WTC11 (cell line): ENCODE measurements around the gene EDDM13. TPM values are rescaled to one million over a fixed set of nuclear protein-coding genes. Genes with fewer than 3 reads are reported as not detected.

Experiments used
- ATAC-seq: fragments of 200-7000 bp; cut with Tn5 transposase; 2 replicates; pipeline ENCODE4 v1.10.0; 2021; ENCODE audit warnings: mild to moderate bottlenecking, moderate library complexity
- CTCF ChIA-PET: fragments of 300-600 bp; sonication (Branson Sonifier 250); formaldehyde crosslinking; loops from one replicate; lab custom pipeline; 2021; ENCODE audit warnings: antibody characterized with exemption; lab: Charles Lee
- POLR2A ChIA-PET: fragments of 350-600 bp; sonication (Branson Sonifier 250); formaldehyde crosslinking; loops from one replicate; lab custom pipeline; 2021; ENCODE audit warnings: antibody characterized with exemption; lab: Charles Lee
- DNase-seq: peaks from one replicate; pipeline ENCODE4 v3.0.0; 2021; ENCODE audit warnings: low spot score
- H3K27ac Mint-ChIP-seq: 2 replicates; pipeline ENCODE4 v1.8.0; 2021; ENCODE audit warnings: mixed read lengths
- H3K27me3 Mint-ChIP-seq: 2 replicates; pipeline ENCODE4 v1.8.0; 2021; ENCODE audit warnings: low read depth, mild to moderate bottlenecking, moderate library complexity, mixed read lengths
- H3K36me3 Mint-ChIP-seq: 2 replicates; pipeline ENCODE4 v1.8.0; 2021; ENCODE audit warnings: mixed read lengths
- H3K4me1 Mint-ChIP-seq: 2 replicates; pipeline ENCODE4 v1.8.0; 2022; ENCODE audit warnings: mixed read lengths
- H3K4me3 Mint-ChIP-seq: 2 replicates; pipeline ENCODE4 v1.8.0; 2021; ENCODE audit warnings: mild to moderate bottlenecking, moderate library complexity, mixed read lengths
- H3K9me3 Mint-ChIP-seq: 2 replicates; pipeline ENCODE4 v1.8.0; 2021; ENCODE audit warnings: mixed read lengths
- AFF4 ChIP-seq: sonication (generic); formaldehyde crosslinking; IDR thresholded peaks from 2 replicates; pipeline ENCODE4 v1.8.1; 2023; ENCODE audit warnings: mild to moderate bottlenecking, missing genetic modification reagents, borderline replicate concordance
- ARID4B ChIP-seq: sonication (generic); formaldehyde crosslinking; IDR thresholded peaks from 2 replicates; pipeline ENCODE4 v1.8.0; 2023; ENCODE audit warnings: missing genetic modification reagents, mild to moderate bottlenecking, borderline replicate concordance
- CDX4 ChIP-seq: fragments of 250-450 bp; sonication (Bioruptor Pico); IDR thresholded peaks from 2 replicates; pipeline ENCODE4 v1.9.0; 2021; ENCODE audit warnings: moderate library complexity, mild to moderate bottlenecking, inconsistent platforms, borderline replicate concordance
- ESRRA ChIP-seq: sonication (generic); formaldehyde crosslinking; IDR thresholded peaks from 2 replicates; pipeline ENCODE4 v1.8.1; 2022; ENCODE audit warnings: mild to moderate bottlenecking, missing genetic modification reagents, borderline replicate concordance
- FOXP1 ChIP-seq: sonication (generic); formaldehyde crosslinking; IDR thresholded peaks from 2 replicates; pipeline ENCODE4 v1.8.0; 2022; ENCODE audit warnings: missing genetic modification reagents, mild to moderate bottlenecking, moderate library complexity, borderline replicate concordance
- MLX ChIP-seq: sonication (generic); formaldehyde crosslinking; IDR thresholded peaks from 2 replicates; pipeline ENCODE4 v1.8.1; 2023; ENCODE audit warnings: mild to moderate bottlenecking, missing genetic modification reagents, moderate library complexity
- NFE2L1 ChIP-seq: sonication (generic); formaldehyde crosslinking; IDR thresholded peaks from 2 replicates; pipeline ENCODE4 v1.8.1; 2023; ENCODE audit warnings: missing genetic modification reagents
- NFYB ChIP-seq: sonication (generic); formaldehyde crosslinking; conservative IDR thresholded peaks from 2 replicates; pipeline ENCODE4 v1.8.0; 2022; ENCODE audit warnings: low read depth, missing genetic modification reagents
- PRRX2 ChIP-seq: fragments of 250-450 bp; sonication (Bioruptor Pico); IDR thresholded peaks from 2 replicates; pipeline ENCODE4 v1.8.0; 2021; ENCODE audit warnings: mild to moderate bottlenecking
- RORB ChIP-seq: fragments of 250-450 bp; sonication (Bioruptor Pico); IDR thresholded peaks from 2 replicates; pipeline ENCODE4 v1.9.0; 2021; ENCODE audit warnings: mild to moderate bottlenecking
- SMAD3 ChIP-seq: sonication (generic); formaldehyde crosslinking; IDR thresholded peaks from 2 replicates; pipeline ENCODE4 v1.8.0; 2022; ENCODE audit warnings: missing genetic modification reagents, mild to moderate bottlenecking, borderline replicate concordance
- SOX15 ChIP-seq: fragments of 250-450 bp; sonication (Bioruptor Pico); IDR thresholded peaks from 2 replicates; pipeline ENCODE4 v1.9.0; 2021; ENCODE audit warnings: mild to moderate bottlenecking
- TCF7 ChIP-seq: sonication (generic); formaldehyde crosslinking; IDR thresholded peaks from 2 replicates; pipeline ENCODE4 v1.8.0; 2022; ENCODE audit warnings: mild to moderate bottlenecking, low read depth, missing genetic modification reagents, moderate library complexity
- TEAD1 ChIP-seq: sonication (generic); formaldehyde crosslinking; IDR thresholded peaks from 2 replicates; pipeline ENCODE4 v1.8.0; 2022; ENCODE audit warnings: mild to moderate bottlenecking, missing genetic modification reagents
- ZNF281 ChIP-seq: sonication (generic); formaldehyde crosslinking; IDR thresholded peaks from 2 replicates; pipeline ENCODE4 v1.8.0; 2023; ENCODE audit warnings: mild to moderate bottlenecking, missing genetic modification reagents
- ZNF416 ChIP-seq: fragments of 250-450 bp; sonication (Bioruptor Pico); IDR thresholded peaks from 2 replicates; pipeline ENCODE4 v1.9.0; 2021; ENCODE audit warnings: mild to moderate bottlenecking, inconsistent platforms
- ZNF423 ChIP-seq: fragments of 250-450 bp; sonication (Bioruptor Pico); IDR thresholded peaks from 2 replicates; pipeline ENCODE4 v2.1.2; 2022; ENCODE audit warnings: mild to moderate bottlenecking, moderate library complexity
- ZNF532 ChIP-seq: fragments of 250-450 bp; sonication (Bioruptor Pico); IDR thresholded peaks from 2 replicates; pipeline ENCODE4 v1.9.0; 2021; ENCODE audit warnings: mild to moderate bottlenecking, borderline replicate concordance
- ZNF671 ChIP-seq: fragments of 250-450 bp; sonication (Bioruptor Pico); IDR thresholded peaks from 2 replicates; pipeline ENCODE4 v1.8.0; 2021; ENCODE audit warnings: mild to moderate bottlenecking
- total RNA-seq: library from RNA; stranded (reverse); gene quantifications from 3 replicates; pipeline ENCODE4 v1.2.3, GENCODE V29; 2021

EDDM13 gene
- total RNA-seq, 1 experiment from 2014 or later: not detected

- TF ChIP-seq ZNF281 (CRISPR knock-in tag) (no peak), SMAD3 (CRISPR knock-in tag) (no peak), CDX4 (no peak), ESRRA (CRISPR knock-in tag) (no peak), PRRX2 (CRISPR knock-in tag) (no peak), NFYB (CRISPR knock-in tag) (no peak), ZNF671 (CRISPR knock-in tag) (no peak), ZNF423 (CRISPR knock-in tag) (no peak), RORB (CRISPR knock-in tag) (no peak), NFE2L1 (CRISPR knock-in tag) (no peak)
Measured at GRCh38 chr19:56304243-56304642, 31.7 kb downstream of the EDDM13 start (continued).

- H3K36me3 Mint-ChIP-seq: peaks cover 11% of the 10 kb centered on the region
- no peak overlapping the region for H3K4me3 Mint-ChIP-seq
- DNase-seq (no peak), ATAC-seq (no peak)
- POLR2A ChIA-PET: no interaction called here
- H3K27me3 Mint-ChIP-seq: no peaks in the 10 kb centered on the region
- H3K27ac Mint-ChIP-seq: no peak overlapping the region
- CTCF ChIA-PET: interaction anchor here (1.5 kb wide), 1 partner anchor 53 kb away, joined by 5 read pairs; no protein-coding TSS in a partner anchor
- H3K4me1 Mint-ChIP-seq: 0 out of 2 replicates have a peak, but pooled peaks cover 2% of the 10 kb centered on the region
- H3K9me3 Mint-ChIP-seq: peaks cover 3% of the 10 kb centered on the region
- TF ChIP-seq SOX15 (CRISPR knock-in tag): no peak
- no peak for TF ChIP-seq TCF7 (CRISPR knock-in tag)
- no peak for TF ChIP-seq ZNF416
- no peak for TF ChIP-seq ZNF532 (CRISPR knock-in tag)
- no peak for TF ChIP-seq MLX (CRISPR knock-in tag)
- no peak for TF ChIP-seq TEAD1 (CRISPR knock-in tag)
- TF ChIP-seq AFF4: no peak
- TF ChIP-seq ARID4B (CRISPR knock-in tag): no peak
- TF ChIP-seq SMAD3 (CRISPR knock-in tag): no peak
- TF ChIP-seq FOXP1: no peak
Measured at GRCh38 chr19:56306016-56306415, 33.5 kb downstream of the EDDM13 start.
